SIG-M5 (cell line): Measurements from ENCODE around the gene TMEM135.
A peak's percentile ranks its signal among the peaks of the same experiment; 100 is the strongest.
"Not testable (repeated sequence)": the region's sequence is repeated elsewhere in the genome, so short reads cannot be mapped to it uniquely, and the experiment has no call there.

Source experiments
- DNase-seq: peaks from one replicate; lab custom pipeline; 2025; lab: John Stamatoyannopoulos, UW

The TMEM135 gene

GRCh38 chr11:87076874-87077429 lies 39.2 kb downstream of the TMEM135 start:
- DNase-seq: no peak

- DNase-seq: no peak
Measured at GRCh38 chr11:87081358-87081757, 43.6 kb downstream of the TMEM135 start.

- no peak for DNase-seq
Measured at GRCh38 chr11:87082590-87082989, 44.9 kb downstream of the TMEM135 start.

GRCh38 chr11:87083029-87083428 lies 45.3 kb downstream of the TMEM135 start:
- DNase-seq: no peak

GRCh38 chr11:87092159-87092558 lies 54.4 kb downstream of the TMEM135 start:
- no peak for DNase-seq

- no peak for DNase-seq
Measured at GRCh38 chr11:87092567-87092966, 54.8 kb downstream of the TMEM135 start.

- DNase-seq: peak; percentile 3
Measured at GRCh38 chr11:87097582-87097981, 59.8 kb downstream of the TMEM135 start.

- no peak for DNase-seq
Measured at GRCh38 chr11:87101956-87102580, 64.3 kb downstream of the TMEM135 start.

GRCh38 chr11:87105826-87106225 lies 68.1 kb downstream of the TMEM135 start:
- DNase-seq: not testable (repeated sequence)

GRCh38 chr11:87107379-87107778 lies 69.6 kb downstream of the TMEM135 start:
- DNase-seq: not testable (repeated sequence)

- no peak for DNase-seq
Measured at GRCh38 chr11:87110443-87111131, 72.9 kb downstream of the TMEM135 start.

- no peak for DNase-seq
Measured at GRCh38 chr11:87114093-87114492, 76.4 kb downstream of the TMEM135 start.

- DNase-seq: no peak
Measured at GRCh38 chr11:87116185-87116584, 78.5 kb downstream of the TMEM135 start.

- DNase-seq: no peak
Measured at GRCh38 chr11:87120937-87121336, 83.2 kb downstream of the TMEM135 start.

- DNase-seq: no peak
Measured at GRCh38 chr11:87122852-87123251, 85.1 kb downstream of the TMEM135 start.

GRCh38 chr11:87125257-87125656 lies 87.5 kb downstream of the TMEM135 start:
- no peak for DNase-seq

GRCh38 chr11:87127101-87127500 lies 89.4 kb downstream of the TMEM135 start:
- DNase-seq: no peak

- DNase-seq: no peak
Measured at GRCh38 chr11:87128372-87128771, 90.6 kb downstream of the TMEM135 start.

- DNase-seq: no peak
Measured at GRCh38 chr11:87134524-87135106, 96.9 kb downstream of the TMEM135 start.

GRCh38 chr11:87136236-87136635 lies 98.5 kb downstream of the TMEM135 start:
- DNase-seq: no peak

GRCh38 chr11:87137711-87138110 lies 100.0 kb downstream of the TMEM135 start:
- no peak for DNase-seq

GRCh38 chr11:87139475-87139874 lies 101.7 kb downstream of the TMEM135 start:
- no peak for DNase-seq

- DNase-seq: no peak
Measured at GRCh38 chr11:87141322-87141721, 103.6 kb downstream of the TMEM135 start.
